NCI-H2081 treated with DMSO at 0.1 percent for 48 hours (cell line): ENCODE results near the gene SLC13A1.
"Not testable (repeated sequence)": the region's sequence is repeated elsewhere in the genome, so short reads cannot be mapped to it uniquely, and the experiment has no call there.

Experiments
- DNase-seq: peaks from one replicate; lab custom pipeline; 2025; lab: John Stamatoyannopoulos, UW

Gene SLC13A1

GRCh38 chr7:123126171-123126570 is 73.6 kb downstream of the SLC13A1 start:
- no peak for DNase-seq

GRCh38 chr7:123125231-123125630 is 74.5 kb downstream of the SLC13A1 start:
- no peak for DNase-seq

- no peak for DNase-seq
These were observed 76.9 kb downstream of the SLC13A1 start for GRCh38 chr7:123122916-123123315.

- DNase-seq, result no peak
These were observed 79.5 kb downstream of the SLC13A1 start for GRCh38 chr7:123120286-123120685.

GRCh38 chr7:123115331-123115730 is 84.4 kb downstream of the SLC13A1 start:
- no peak for DNase-seq

GRCh38 chr7:123114288-123114687 is 85.5 kb downstream of the SLC13A1 start:
- DNase-seq, result no peak

GRCh38 chr7:123112833-123113232 is 86.9 kb downstream of the SLC13A1 start:
- no peak for DNase-seq

- DNase-seq, result no peak
These were observed 100.1 kb downstream of the SLC13A1 start for GRCh38 chr7:123099712-123100111.

GRCh38 chr7:123096976-123097375 is 102.8 kb downstream of the SLC13A1 start:
- no peak for DNase-seq

GRCh38 chr7:123096434-123096833 is 103.3 kb downstream of the SLC13A1 start:
- no peak for DNase-seq

GRCh38 chr7:123090456-123090855 is 109.3 kb downstream of the SLC13A1 start:
- DNase-seq, result no peak

GRCh38 chr7:123086910-123087309 is 112.9 kb downstream of the SLC13A1 start:
- not testable (repeated sequence) for DNase-seq

- not testable (repeated sequence) for DNase-seq
These were observed 114.9 kb downstream of the SLC13A1 start for GRCh38 chr7:123084861-123085260.

- no peak for DNase-seq
These were observed 120.7 kb downstream of the SLC13A1 start for GRCh38 chr7:123079021-123079420.

- DNase-seq, result no peak
These were observed 123.8 kb downstream of the SLC13A1 start for GRCh38 chr7:123075838-123076467.

- DNase-seq, result no peak
These were observed 129.0 kb downstream of the SLC13A1 start for GRCh38 chr7:123070702-123071286.

GRCh38 chr7:123067814-123068213 is 132.0 kb downstream of the SLC13A1 start:
- no peak for DNase-seq
